Nephron progenitor cell (in vitro differentiated cells): ENCODE results near the gene CCDC120.

Experiments used
- DNase-seq: peaks from one replicate; pipeline ENCODE4 v3.0.0; 2021
- H3K27ac Mint-ChIP-seq: 2 replicates; pipeline ENCODE4 v1.8.0; 2021; ENCODE audit warnings: mild to moderate bottlenecking, moderate library complexity, mixed read lengths
- H3K27me3 Mint-ChIP-seq: 2 replicates; pipeline ENCODE4 v1.8.0; 2021; ENCODE audit warnings: mild to moderate bottlenecking, low read depth, mixed read lengths; ENCODE audit not compliant: poor library complexity
- H3K36me3 Mint-ChIP-seq: 2 replicates; pipeline ENCODE4 v1.8.0; 2021; ENCODE audit warnings: low read depth, mixed read lengths
- H3K4me1 Mint-ChIP-seq: 2 replicates; pipeline ENCODE4 v1.8.0; 2021; ENCODE audit warnings: mixed read lengths
- H3K4me3 Mint-ChIP-seq: 2 replicates; pipeline ENCODE4 v1.8.0; 2021; ENCODE audit warnings: mild to moderate bottlenecking, moderate library complexity, mixed read lengths
- H3K9me3 Mint-ChIP-seq: 2 replicates; pipeline ENCODE4 v1.8.0; 2021; ENCODE audit warnings: mild to moderate bottlenecking, moderate library complexity, mixed read lengths
- TF ChIP-seq, protein P1 (sequence below): fragments of 200-600 bp; sonication (generic); IDR thresholded peaks from 2 replicates; pipeline ENCODE4 v1.5.0; 2021; ENCODE audit warnings: antibody characterized with exemption

Gene CCDC120, protein sequence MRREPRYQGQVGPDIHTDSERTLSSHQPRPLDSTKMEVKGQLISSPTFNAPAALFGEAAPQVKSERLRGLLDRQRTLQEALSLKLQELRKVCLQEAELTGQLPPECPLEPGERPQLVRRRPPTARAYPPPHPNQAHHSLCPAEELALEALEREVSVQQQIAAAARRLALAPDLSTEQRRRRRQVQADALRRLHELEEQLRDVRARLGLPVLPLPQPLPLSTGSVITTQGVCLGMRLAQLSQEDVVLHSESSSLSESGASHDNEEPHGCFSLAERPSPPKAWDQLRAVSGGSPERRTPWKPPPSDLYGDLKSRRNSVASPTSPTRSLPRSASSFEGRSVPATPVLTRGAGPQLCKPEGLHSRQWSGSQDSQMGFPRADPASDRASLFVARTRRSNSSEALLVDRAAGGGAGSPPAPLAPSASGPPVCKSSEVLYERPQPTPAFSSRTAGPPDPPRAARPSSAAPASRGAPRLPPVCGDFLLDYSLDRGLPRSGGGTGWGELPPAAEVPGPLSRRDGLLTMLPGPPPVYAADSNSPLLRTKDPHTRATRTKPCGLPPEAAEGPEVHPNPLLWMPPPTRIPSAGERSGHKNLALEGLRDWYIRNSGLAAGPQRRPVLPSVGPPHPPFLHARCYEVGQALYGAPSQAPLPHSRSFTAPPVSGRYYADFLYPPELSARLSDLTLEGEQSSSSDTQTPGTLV

DNA sequence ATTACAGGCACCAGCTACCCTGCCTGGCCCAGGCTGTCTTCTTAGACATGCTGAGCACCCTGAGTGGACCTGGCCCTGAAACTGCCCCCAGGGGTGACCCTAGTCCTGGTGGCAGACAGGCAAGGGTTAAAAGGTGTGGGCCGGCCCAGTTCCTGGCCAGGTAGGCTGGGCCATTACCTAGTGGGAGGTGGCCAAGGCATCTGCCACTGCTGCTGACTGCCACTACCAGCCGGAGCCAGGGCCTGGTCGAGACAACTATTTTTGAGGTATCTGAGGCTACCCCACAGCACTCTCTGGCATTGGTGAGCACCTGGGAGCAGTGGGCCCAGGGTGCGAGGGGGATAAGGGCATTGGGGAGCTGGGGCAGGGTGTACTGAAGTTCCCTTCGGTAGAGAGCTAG is at the start of gene CCDC120:
TSS of gene CCDC120 (plus strand) at position 206 of the 400 bp plus-strand sequence. CDS start 3,043 bp downstream, outside the sequence.
- TF ChIP-seq, protein P1, sequence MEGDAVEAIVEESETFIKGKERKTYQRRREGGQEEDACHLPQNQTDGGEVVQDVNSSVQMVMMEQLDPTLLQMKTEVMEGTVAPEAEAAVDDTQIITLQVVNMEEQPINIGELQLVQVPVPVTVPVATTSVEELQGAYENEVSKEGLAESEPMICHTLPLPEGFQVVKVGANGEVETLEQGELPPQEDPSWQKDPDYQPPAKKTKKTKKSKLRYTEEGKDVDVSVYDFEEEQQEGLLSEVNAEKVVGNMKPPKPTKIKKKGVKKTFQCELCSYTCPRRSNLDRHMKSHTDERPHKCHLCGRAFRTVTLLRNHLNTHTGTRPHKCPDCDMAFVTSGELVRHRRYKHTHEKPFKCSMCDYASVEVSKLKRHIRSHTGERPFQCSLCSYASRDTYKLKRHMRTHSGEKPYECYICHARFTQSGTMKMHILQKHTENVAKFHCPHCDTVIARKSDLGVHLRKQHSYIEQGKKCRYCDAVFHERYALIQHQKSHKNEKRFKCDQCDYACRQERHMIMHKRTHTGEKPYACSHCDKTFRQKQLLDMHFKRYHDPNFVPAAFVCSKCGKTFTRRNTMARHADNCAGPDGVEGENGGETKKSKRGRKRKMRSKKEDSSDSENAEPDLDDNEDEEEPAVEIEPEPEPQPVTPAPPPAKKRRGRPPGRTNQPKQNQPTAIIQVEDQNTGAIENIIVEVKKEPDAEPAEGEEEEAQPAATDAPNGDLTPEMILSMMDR, result no peak
- DNase-seq, result no peak
- Mint-ChIP-seq H3K9me3 (peaks cover 62% of the 10 kb centered on the region), H3K4me1 (peaks cover 19% of the 10 kb centered on the region), H3K27ac (no peak within 1 kb of the TSS), H3K27me3 (peaks cover 4% of the 10 kb centered on the region), H3K4me3 (no peak within 1 kb of the TSS), H3K36me3 (peaks cover 16% of the 10 kb centered on the region)

DNA sequence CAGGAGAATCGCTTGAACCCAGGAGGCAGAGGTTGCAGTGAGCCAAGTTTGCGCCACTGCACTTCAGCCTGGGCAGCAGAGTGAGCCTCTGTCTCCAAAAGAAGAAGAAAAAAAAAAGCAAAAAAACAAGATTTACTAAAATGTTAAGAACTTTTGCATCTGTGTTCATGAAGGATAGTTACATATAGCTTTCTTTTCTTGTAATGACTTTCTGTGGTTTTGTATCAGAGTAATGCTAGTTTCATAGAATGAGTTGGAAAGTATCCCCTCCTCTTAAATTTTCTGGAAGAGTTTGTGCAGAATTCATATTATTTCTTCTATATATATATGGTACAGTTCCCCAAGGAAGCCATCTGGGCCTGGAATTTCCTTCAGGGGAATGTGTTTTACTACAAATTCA is 39.7 kb upstream of the CCDC120 start:
- H3K4me3 Mint-ChIP-seq, result no peak overlapping the region
- H3K27ac Mint-ChIP-seq, result no peak overlapping the region
- H3K36me3 Mint-ChIP-seq, result no peaks in the 10 kb centered on the region
- DNase-seq, result no peak
- H3K4me1 Mint-ChIP-seq, result no peaks in the 10 kb centered on the region
- TF ChIP-seq, protein P1, result no peak
- H3K27me3 Mint-ChIP-seq, result peaks cover 6% of the 10 kb centered on the region
- peaks cover 33% of the 10 kb centered on the region for H3K9me3 Mint-ChIP-seq

DNA sequence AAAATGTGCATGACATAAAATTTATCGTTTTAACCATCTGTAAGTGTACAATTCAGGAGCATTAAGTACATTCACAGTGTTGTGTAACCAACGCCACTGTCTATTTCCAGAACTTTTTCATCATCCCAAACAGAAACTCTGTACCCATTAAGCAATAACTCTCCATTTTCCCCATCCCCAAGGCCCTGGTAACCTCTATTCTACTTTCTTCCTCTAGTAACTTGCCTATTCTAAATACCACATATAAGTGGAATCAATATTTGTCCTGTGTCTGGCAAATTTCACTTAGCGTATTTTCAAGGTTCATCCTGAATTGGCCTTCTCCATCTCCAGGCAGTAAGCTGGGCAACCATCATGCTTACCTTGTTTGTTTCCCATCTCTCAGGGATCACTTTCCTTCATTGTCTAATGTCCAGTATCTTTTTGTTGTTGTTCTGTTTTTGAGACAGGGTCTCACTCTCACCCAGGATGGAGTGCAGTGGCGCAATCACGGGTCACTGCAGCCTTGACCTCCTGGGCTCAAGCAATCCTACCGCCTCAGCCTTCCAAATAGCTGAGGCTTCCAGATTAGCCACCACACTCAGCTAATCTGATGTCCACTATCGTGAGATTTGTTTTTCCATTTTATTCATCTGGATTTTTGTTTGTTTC is 39.1 kb upstream of the CCDC120 start:
- H3K27me3 Mint-ChIP-seq, result peaks cover 6% of the 10 kb centered on the region
- DNase-seq, result no peak
- no peaks in the 10 kb centered on the region for H3K4me1 Mint-ChIP-seq
- TF ChIP-seq, protein P1, result no peak
- H3K4me3 Mint-ChIP-seq, result no peak overlapping the region
- H3K27ac Mint-ChIP-seq, result no peak overlapping the region
- H3K9me3 Mint-ChIP-seq, result peaks cover 40% of the 10 kb centered on the region
- peaks cover 6% of the 10 kb centered on the region for H3K36me3 Mint-ChIP-seq

DNA sequence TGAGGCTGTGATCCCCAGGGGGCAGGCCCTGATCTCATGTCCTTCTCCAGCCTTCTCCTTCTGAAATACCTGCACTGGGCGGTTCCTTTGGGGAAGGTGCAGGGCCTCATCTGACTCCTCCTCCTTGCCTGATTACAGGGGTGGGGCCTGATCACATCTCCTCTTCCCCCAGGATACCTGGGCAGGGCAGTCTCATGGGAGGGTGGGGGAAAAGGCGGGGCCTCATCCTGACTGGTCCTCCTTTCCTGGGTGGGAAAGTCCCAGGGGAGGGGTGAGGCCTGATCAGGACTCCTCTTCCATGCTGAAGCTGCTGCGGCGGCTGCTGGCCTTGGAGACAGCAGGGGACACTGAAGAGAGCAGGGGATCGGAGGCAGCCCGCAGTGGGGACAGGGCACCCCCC is 28.9 kb upstream of the CCDC120 start:
- Mint-ChIP-seq H3K27ac (no peak overlapping the region), H3K4me3 (no peak overlapping the region)

DNA sequence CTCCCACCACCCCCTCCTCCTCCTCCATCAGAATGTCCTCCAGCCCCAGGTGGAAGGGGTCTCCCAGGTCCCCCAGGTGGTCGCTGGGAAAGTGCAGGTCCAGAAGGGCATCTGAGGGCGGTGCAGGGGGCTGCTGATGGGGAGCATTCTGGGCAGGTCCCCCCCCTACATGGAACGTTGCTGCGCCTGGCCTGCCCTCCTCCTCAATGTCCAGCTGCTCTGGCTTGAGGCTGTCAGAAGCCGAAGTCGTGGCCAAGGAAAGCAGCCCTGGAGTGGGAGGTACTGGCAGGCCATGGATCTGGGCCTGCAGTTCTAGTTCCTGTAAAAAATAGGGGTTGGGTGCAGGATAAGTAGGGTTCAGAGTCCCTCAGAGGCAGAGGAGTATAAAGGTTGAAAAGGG is 28.5 kb upstream of the CCDC120 start:
- no peaks in the 10 kb centered on the region for H3K27me3 Mint-ChIP-seq
- peaks cover 39% of the 10 kb centered on the region for H3K36me3 Mint-ChIP-seq
- DNase-seq, result no peak
- H3K27ac Mint-ChIP-seq, result no peak overlapping the region
- H3K4me3 Mint-ChIP-seq, result no peak overlapping the region
- peaks cover 41% of the 10 kb centered on the region for H3K9me3 Mint-ChIP-seq
- TF ChIP-seq, protein P1, result no peak
- H3K4me1 Mint-ChIP-seq, result no peaks in the 10 kb centered on the region

More for the DNA sequence above, 28.9 kb upstream of the CCDC120 start:
- DNase-seq, result no peak
- Mint-ChIP-seq H3K27me3 (no peaks in the 10 kb centered on the region), H3K9me3 (peaks cover 41% of the 10 kb centered on the region), H3K36me3 (peaks cover 38% of the 10 kb centered on the region), H3K4me1 (no peaks in the 10 kb centered on the region)
- TF ChIP-seq, protein P1, result no peak
